ENCODE measurements around the gene RANGRF.

DNA sequence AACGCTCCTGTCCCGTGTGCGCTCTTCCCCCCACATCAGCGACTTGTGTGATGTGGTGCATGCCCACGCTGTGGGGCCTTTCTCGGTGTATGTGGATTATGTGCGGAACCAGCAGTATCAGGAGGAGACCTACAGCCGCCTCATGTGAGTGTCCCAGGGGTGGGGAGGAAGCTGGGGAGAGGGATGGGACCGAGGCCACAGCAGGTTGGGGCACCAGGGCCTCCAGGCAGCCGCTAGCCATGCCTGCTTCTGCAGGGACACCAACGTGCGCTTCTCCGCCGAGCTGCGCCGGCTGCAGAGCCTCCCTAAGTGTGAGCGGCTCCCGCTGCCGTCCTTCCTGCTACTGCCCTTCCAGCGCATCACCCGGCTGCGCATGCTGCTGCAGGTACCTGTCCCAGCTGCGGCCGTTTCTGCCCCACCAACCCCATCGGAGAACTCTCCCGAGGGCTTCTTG is 27.3 kb downstream of the RANGRF start:
- TF ChIP-seq, protein P1, sequence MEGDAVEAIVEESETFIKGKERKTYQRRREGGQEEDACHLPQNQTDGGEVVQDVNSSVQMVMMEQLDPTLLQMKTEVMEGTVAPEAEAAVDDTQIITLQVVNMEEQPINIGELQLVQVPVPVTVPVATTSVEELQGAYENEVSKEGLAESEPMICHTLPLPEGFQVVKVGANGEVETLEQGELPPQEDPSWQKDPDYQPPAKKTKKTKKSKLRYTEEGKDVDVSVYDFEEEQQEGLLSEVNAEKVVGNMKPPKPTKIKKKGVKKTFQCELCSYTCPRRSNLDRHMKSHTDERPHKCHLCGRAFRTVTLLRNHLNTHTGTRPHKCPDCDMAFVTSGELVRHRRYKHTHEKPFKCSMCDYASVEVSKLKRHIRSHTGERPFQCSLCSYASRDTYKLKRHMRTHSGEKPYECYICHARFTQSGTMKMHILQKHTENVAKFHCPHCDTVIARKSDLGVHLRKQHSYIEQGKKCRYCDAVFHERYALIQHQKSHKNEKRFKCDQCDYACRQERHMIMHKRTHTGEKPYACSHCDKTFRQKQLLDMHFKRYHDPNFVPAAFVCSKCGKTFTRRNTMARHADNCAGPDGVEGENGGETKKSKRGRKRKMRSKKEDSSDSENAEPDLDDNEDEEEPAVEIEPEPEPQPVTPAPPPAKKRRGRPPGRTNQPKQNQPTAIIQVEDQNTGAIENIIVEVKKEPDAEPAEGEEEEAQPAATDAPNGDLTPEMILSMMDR (IDR thresholded peaks at IDR 0.05), result no peak
- TF ChIP-seq POLR2A (IDR thresholded peaks at IDR 0.05) (no peak), EP300 (IDR thresholded peaks at IDR 0.05) (no peak)

All from ovary (tissue), 3 donors.